Endothelial cell (in vitro differentiated cells): Measurements from ENCODE around the gene CCDC137. TPM values are rescaled to one million over a fixed set of nuclear protein-coding genes. Genes with fewer than 3 reads are reported as not detected.

ENCODE experiments used
- DNase-seq: peaks from one replicate; pipeline ENCODE4 v3.0.0; 2021; ENCODE audit warnings: low spot score
- H3K27ac Mint-ChIP-seq: one replicate; pipeline ENCODE4 v1.8.0; 2021; ENCODE audit warnings: mixed read lengths, inconsistent platforms; ENCODE audit not compliant: unreplicated experiment
- H3K27me3 Mint-ChIP-seq: one replicate; pipeline ENCODE4 v1.8.0; 2021; ENCODE audit warnings: mild to moderate bottlenecking, moderate library complexity, mixed read lengths, inconsistent platforms; ENCODE audit not compliant: unreplicated experiment
- H3K36me3 Mint-ChIP-seq: one replicate; pipeline ENCODE4 v1.8.0; 2021; ENCODE audit warnings: mild to moderate bottlenecking, low read depth, mixed read lengths, inconsistent platforms; ENCODE audit not compliant: unreplicated experiment
- H3K4me1 Mint-ChIP-seq: one replicate; pipeline ENCODE4 v1.8.0; 2021; ENCODE audit warnings: mild to moderate bottlenecking, mixed read lengths, inconsistent platforms; ENCODE audit not compliant: unreplicated experiment
- H3K4me3 Mint-ChIP-seq: one replicate; pipeline ENCODE4 v1.8.0; 2021; ENCODE audit warnings: mild to moderate bottlenecking, mixed read lengths, inconsistent platforms; ENCODE audit not compliant: unreplicated experiment
- H3K9me3 Mint-ChIP-seq: one replicate; pipeline ENCODE4 v1.8.0; 2021; ENCODE audit warnings: mixed read lengths, inconsistent platforms; ENCODE audit not compliant: unreplicated experiment
- CTCF ChIP-seq: fragments of 200-600 bp; sonication (generic); IDR thresholded peaks from one replicate; pipeline ENCODE4 v1.5.0; 2021; ENCODE audit warnings: antibody characterized with exemption; ENCODE audit not compliant: unreplicated experiment
- total RNA-seq: library from RNA; stranded (reverse); fragmentation: NEBNext Ultra II Directional; extraction: Animal tissue kit (Norgen Biotek cat#: 25700); gene quantifications from one replicate; pipeline ENCODE4 v1.2.1, GENCODE V29; 2021; ENCODE audit not compliant: unreplicated experiment

Gene CCDC137
- total RNA-seq, 1 donor from 2014 or later: 31.8 TPM

GRCh38 chr17:81686614-81687013 is 20.1 kb downstream of the CCDC137 start:
- Mint-ChIP-seq H3K27ac (peak overlapping the region; percentile 71), H3K27me3 (peaks cover 19% of the 10 kb centered on the region), H3K4me1 (peaks cover 25% of the 10 kb centered on the region), H3K9me3 (no peaks in the 10 kb centered on the region), H3K36me3 (peaks cover 39% of the 10 kb centered on the region), H3K4me3 (no peak overlapping the region)
- DNase-seq: no peak
- no peak for TF ChIP-seq CTCF

GRCh38 chr17:81687770-81688541 is 21.4 kb downstream of the CCDC137 start:
- no peaks in the 10 kb centered on the region for H3K9me3 Mint-ChIP-seq
- no peak for DNase-seq
- peaks cover 22% of the 10 kb centered on the region for H3K27me3 Mint-ChIP-seq
- H3K36me3 Mint-ChIP-seq: peaks cover 44% of the 10 kb centered on the region
- H3K4me3 Mint-ChIP-seq: peak overlapping the region; percentile 67
- peaks cover 17% of the 10 kb centered on the region for H3K4me1 Mint-ChIP-seq
- no peak overlapping the region for H3K27ac Mint-ChIP-seq
- TF ChIP-seq CTCF: no peak

GRCh38 chr17:81688616-81689015 is 22.1 kb downstream of the CCDC137 start:
- no peak for DNase-seq
- Mint-ChIP-seq H3K9me3 (no peaks in the 10 kb centered on the region), H3K27ac (no peak overlapping the region), H3K4me3 (peak overlapping the region; percentile 83), H3K4me1 (peaks cover 16% of the 10 kb centered on the region), H3K36me3 (peaks cover 44% of the 10 kb centered on the region), H3K27me3 (peaks cover 21% of the 10 kb centered on the region)
- no peak for TF ChIP-seq CTCF

GRCh38 chr17:81690066-81690465 is 23.5 kb downstream of the CCDC137 start:
- H3K36me3 Mint-ChIP-seq: peaks cover 41% of the 10 kb centered on the region
- no peak for DNase-seq
- H3K4me3 Mint-ChIP-seq: no peak overlapping the region
- H3K27ac Mint-ChIP-seq: no peak overlapping the region
- no peaks in the 10 kb centered on the region for H3K9me3 Mint-ChIP-seq
- H3K27me3 Mint-ChIP-seq: peaks cover 19% of the 10 kb centered on the region
- peaks cover 7% of the 10 kb centered on the region for H3K4me1 Mint-ChIP-seq
- no peak for TF ChIP-seq CTCF

- no peak overlapping the region for H3K4me3 Mint-ChIP-seq
- H3K9me3 Mint-ChIP-seq: no peaks in the 10 kb centered on the region
- peaks cover 6% of the 10 kb centered on the region for H3K4me1 Mint-ChIP-seq
- H3K27me3 Mint-ChIP-seq: peaks cover 19% of the 10 kb centered on the region
- peaks cover 40% of the 10 kb centered on the region for H3K36me3 Mint-ChIP-seq
- DNase-seq: no peak
- H3K27ac Mint-ChIP-seq: no peak overlapping the region
- TF ChIP-seq CTCF: no peak
Observed at GRCh38 chr17:81690549-81690948, 24.0 kb downstream of the CCDC137 start.
